ENCODE data around the gene LILRB1. TPM values are rescaled to one million over a fixed set of nuclear protein-coding genes. Genes with fewer than 3 reads are reported as not detected.

Gene LILRB1
- total RNA-seq, 3 donors from 2014 or later (not counting 1 experiment from before 2014, with no cell fraction given): 18.4 to 44.4 (median 38.5) TPM

DNA sequence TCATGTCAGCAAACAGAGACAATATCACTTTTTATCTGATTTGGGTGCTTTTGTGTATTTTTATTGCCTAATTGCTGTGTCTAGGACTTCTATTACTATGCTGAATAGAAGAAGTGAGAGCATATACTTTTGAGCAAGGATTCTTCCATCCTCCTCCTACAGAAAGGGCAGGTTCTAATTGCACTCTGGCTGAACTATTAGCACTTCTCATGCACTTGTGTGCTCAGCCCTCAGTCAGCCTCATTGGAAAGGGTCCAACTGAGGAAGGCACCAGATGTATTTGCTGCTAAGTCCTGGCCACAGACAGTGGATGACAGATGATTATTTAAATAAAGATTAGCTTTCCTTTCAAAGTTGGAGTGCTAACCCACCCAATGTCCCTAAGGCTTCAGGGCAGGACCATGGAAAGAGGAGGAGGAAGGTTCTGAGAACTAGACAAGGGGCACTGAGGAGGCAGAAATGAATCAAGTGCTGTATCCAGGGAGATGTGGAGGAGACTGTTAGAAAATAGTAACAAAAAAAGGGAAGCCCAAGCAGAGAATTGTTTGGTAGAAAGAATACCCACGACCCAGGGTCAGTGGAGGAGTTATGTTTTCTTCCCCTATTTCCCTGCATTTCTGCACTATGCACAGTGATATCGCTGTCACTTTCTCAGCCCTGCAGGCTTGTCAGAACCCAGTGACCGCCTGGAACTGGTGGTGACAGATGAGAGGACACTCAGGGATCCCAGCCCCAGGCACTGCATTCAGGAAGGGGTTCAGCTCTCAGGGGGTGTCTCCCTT is 40.5 kb downstream of the LILRB1 start:
- no peak overlapping the region for H3K27ac Mint-ChIP-seq
- no peaks in the 10 kb centered on the region for H3K36me3 Mint-ChIP-seq
- H3K27ac ChIP-seq (ENCODE audit: low read length): no peak overlapping the region
- peaks cover 2% of the 10 kb centered on the region for H3K27me3 ChIP-seq (ENCODE audit: control insufficient read depth, insufficient read depth, low read length)
- H3K4me1 ChIP-seq (ENCODE audit: control insufficient read depth, insufficient read depth, low read length): peaks cover 7% of the 10 kb centered on the region
- peaks cover 5 to 7% of the 10 kb centered on the region in 2 donors for H3K4me1 Mint-ChIP-seq
- no peak overlapping the region for H3K4me3 Mint-ChIP-seq
- ATAC-seq (no peak), DNase-seq (no peak)
- no peaks in the 10 kb centered on the region for H3K36me3 ChIP-seq (ENCODE audit: control insufficient read depth, insufficient read depth, low read length)
- H3K27me3 Mint-ChIP-seq (ENCODE audit: low read depth in 2 of 2): peaks cover 29 to 35% of the 10 kb centered on the region in 2 donors
- intact Hi-C loops (cut with micrococcal nuclease): no loop called here
- TF ChIP-seq CTCF (IDR thresholded peaks at IDR 0.05): no peak
- no peaks in the 10 kb centered on the region for H3K9me3 Mint-ChIP-seq
- WGBS (ENCODE audit: insufficient coverage): 38% methylated on average over 3 of the region's 3 CpGs
- H3K4me3 ChIP-seq (ENCODE audit: low read length): no peak overlapping the region
- H3K9me3 ChIP-seq (ENCODE audit: control insufficient read depth, insufficient read depth, low read length): peaks cover 3% of the 10 kb centered on the region

DNA sequence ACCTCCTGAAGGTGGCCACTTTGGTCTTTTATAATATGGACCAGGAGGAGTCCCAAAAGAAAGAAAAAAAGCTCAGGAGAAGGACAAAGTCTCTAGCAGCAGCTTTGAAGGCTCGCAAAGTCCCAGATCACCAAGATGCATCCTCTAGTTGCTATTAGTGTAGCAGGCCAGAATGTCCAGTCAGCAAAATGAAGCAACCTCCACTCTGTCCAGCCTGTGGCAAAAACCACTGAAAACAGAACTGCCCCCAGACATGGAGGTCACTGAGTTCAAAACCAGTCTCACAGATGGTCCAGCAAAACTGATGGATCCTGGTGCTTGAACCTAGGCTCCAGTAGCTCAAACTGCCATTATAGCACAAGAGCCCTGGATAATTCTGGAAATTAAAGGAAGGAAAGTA is 42.9 kb downstream of the LILRB1 start:
- Mint-ChIP-seq H3K4me3 (no peak overlapping the region), H3K27me3 (ENCODE audit: low read depth in 2 of 2) (peaks cover 20 to 29% of the 10 kb centered on the region in 2 donors), H3K9me3 (no peaks in the 10 kb centered on the region), H3K4me1 (peaks cover 10 to 12% of the 10 kb centered on the region in 2 donors), H3K27ac (no peak overlapping the region), H3K36me3 (no peaks in the 10 kb centered on the region)
- DNase-seq: no peak
- no peak overlapping the region for H3K4me3 ChIP-seq (ENCODE audit: low read length)
- intact Hi-C loops (cut with micrococcal nuclease): no loop called here
- no peaks in the 10 kb centered on the region for H3K36me3 ChIP-seq (ENCODE audit: control insufficient read depth, insufficient read depth, low read length)
- peaks cover 4% of the 10 kb centered on the region for H3K27me3 ChIP-seq (ENCODE audit: control insufficient read depth, insufficient read depth, low read length)
- no peak overlapping the region for H3K27ac ChIP-seq (ENCODE audit: low read length)
- ATAC-seq: no peak
- no peaks in the 10 kb centered on the region for H3K9me3 ChIP-seq (ENCODE audit: control insufficient read depth, insufficient read depth, low read length)
- 100% methylated on average over 1 of the region's 1 CpG for WGBS (ENCODE audit: insufficient coverage)
- peaks cover 7% of the 10 kb centered on the region for H3K4me1 ChIP-seq (ENCODE audit: control insufficient read depth, insufficient read depth, low read length)
- no peak for TF ChIP-seq CTCF (IDR thresholded peaks at IDR 0.05)

DNA sequence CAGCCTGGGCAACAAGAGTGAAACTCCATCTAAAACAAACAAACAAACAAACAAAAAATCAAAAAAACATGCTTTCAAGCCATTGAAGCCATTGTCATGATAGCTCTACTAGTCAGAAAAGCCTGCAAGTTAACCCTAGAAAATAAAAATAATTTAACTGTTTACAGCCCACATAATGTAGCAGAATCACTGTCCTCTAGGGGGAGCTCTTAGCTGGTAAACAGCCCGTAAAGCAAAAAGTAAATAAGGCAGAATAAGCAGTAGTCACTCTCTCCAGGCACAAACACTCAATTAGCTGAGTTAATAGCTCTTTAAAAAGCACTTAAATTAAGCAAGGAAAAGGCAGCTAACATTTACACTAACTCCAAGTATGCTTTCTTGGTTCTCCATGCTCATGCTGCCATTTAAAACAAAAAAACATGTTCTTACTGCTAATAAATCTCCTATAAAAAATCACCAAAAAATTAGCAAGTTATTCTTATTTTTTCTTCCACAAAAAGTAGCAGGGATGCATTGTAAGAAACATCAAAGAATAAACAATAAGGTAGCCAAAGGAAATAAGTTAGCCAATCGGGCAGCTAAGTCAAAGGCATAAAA is 43.8 kb downstream of the LILRB1 start:
- Histone ChIP-seq H3K27ac (ENCODE audit: low read length) (no peak overlapping the region), H3K4me3 (ENCODE audit: low read length) (no peak overlapping the region), H3K27me3 (ENCODE audit: control insufficient read depth, insufficient read depth, low read length) (peaks cover 4% of the 10 kb centered on the region), H3K4me1 (ENCODE audit: control insufficient read depth, insufficient read depth, low read length) (peaks cover 7% of the 10 kb centered on the region), H3K36me3 (ENCODE audit: control insufficient read depth, insufficient read depth, low read length) (no peaks in the 10 kb centered on the region), H3K9me3 (ENCODE audit: control insufficient read depth, insufficient read depth, low read length) (no peaks in the 10 kb centered on the region)
- DNase-seq (peak in 1 of 2 donors; percentile 50), ATAC-seq (peak in 1 of 3 donors; percentile 42)
- H3K9me3 Mint-ChIP-seq: no peaks in the 10 kb centered on the region
- intact Hi-C loops (cut with micrococcal nuclease): no loop called here
- no peak overlapping the region for H3K27ac Mint-ChIP-seq
- no peak overlapping the region for H3K4me3 Mint-ChIP-seq
- H3K36me3 Mint-ChIP-seq: no peaks in the 10 kb centered on the region
- peaks cover 17 to 23% of the 10 kb centered on the region in 2 donors for H3K27me3 Mint-ChIP-seq (ENCODE audit: low read depth in 2 of 2)
- H3K4me1 Mint-ChIP-seq: peaks cover 10 to 12% of the 10 kb centered on the region in 2 donors
- TF ChIP-seq CTCF (IDR thresholded peaks at IDR 0.05): peak; percentile 76
- WGBS (ENCODE audit: insufficient coverage): 71% methylated on average over 2 of the region's 2 CpGs

Data from natural killer cell (primary cell).